GM18526 (cell line): ENCODE data around the gene ARHGAP18.

Source experiments
- POLR2A ChIP-seq: IDR thresholded peaks from 3 replicates; pipeline ENCODE4 v1.6.1; 2011; ENCODE audit not compliant: insufficient read length; ENCODE audit errors: extremely low read depth

Gene ARHGAP18

DNA sequence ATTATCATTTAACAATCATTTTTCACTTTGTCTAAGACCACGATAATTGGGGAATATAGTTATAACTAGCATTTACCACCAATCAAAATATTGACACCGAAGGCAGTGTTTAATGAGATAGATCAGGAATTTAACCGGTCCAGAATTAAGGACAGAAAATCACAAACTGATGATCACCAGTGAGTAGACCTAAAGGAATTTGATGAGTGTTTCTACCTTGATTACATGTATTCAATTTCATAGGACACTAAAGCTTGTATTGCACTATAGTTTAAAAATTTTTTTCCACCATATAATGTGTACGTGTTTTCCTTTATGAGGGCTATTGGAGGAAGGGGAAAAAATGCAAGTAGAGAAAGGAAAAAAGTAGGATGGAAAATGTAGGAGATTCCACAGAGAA is 22.6 kb upstream of the ARHGAP18 start:
- TF ChIP-seq POLR2A = no peak

DNA sequence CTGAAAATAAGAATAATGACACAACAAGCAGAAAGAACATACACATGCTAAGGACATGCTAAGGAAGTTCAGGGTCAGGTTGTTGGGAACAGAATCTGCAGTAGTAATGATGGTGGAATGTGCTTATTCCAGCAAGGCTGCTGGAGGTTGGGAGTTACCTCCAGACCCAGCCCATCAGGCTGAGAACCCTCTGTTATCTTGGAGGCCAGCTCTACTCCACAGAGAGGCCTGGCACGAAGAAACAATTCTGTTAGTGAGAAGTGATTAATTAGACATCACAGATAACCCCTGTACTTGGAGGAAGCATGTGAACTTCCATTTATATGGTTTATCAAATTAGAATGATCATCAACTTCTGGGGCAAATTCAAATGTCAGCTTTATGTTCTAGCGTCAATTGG is 22.1 kb upstream of the ARHGAP18 start:
- no peak for TF ChIP-seq POLR2A

DNA sequence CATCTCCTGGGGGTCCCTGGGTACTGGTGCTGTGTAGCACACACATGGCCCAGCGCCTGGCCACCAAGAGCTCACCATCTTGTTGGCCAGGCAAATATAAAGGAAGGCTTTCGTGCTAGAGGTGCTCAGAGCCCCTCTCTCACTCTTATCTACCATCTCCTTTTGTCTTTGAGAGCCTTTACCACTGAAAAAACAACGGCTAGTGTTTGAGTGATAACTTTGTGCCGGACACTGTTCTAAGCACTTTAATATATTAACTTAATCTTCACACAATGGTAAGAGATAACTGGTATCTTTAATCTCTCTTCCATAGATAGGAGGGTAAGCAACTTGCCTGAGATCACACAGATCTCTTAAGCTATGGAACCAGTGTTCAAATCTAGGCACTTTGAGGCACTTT is 21.5 kb upstream of the ARHGAP18 start:
- no peak for TF ChIP-seq POLR2A

DNA sequence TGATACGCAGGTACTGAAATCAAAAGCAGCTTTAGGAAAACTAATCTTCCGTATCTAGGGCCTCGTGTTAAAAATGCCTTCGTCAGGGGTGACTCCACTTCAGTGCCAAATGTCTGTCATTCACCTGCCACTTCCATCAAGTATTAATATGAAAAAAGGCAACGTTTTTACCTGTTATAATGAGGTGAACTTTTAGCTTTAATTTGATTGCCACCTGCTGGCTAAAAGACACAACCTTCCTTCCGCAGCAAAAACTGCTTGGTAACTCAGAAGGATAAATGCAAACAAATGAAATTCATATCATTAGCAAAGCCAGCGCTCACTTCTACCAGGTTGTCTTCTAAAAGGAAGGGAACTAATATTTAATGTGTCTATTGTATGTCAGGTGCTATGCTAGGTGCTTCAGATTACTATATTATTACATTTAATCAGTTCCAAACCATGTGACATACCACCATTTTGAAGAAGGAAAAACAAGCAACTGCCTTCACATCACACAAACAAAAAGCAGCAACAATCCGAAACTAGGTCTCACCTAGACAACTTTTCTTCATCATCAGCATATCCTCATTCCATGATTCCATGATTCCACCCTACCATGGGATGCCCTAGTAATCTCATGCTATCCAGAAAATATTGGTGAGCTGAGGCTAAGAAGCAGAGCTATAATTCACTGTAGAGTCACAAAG is 20.6 kb upstream of the ARHGAP18 start:
- TF ChIP-seq POLR2A = no peak

DNA sequence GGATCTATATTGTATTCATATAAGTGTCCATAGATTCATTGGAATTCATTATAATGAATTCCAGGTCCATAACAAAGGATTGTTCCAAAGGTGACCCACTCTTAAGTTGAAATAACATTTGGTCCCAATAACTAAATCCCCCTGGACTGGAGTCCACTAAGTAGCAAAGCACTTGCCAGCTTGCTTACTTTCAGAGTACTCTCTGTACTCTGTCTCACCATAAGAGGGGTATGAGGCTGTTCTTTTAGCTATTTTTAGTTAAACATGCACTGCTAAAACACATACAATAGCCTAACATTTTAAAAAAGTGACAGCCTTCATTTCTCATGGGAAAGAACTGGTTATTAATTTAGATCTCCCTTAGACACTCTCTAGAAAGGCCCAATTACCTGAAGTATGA is 16.7 kb upstream of the ARHGAP18 start:
- no peak for TF ChIP-seq POLR2A

DNA sequence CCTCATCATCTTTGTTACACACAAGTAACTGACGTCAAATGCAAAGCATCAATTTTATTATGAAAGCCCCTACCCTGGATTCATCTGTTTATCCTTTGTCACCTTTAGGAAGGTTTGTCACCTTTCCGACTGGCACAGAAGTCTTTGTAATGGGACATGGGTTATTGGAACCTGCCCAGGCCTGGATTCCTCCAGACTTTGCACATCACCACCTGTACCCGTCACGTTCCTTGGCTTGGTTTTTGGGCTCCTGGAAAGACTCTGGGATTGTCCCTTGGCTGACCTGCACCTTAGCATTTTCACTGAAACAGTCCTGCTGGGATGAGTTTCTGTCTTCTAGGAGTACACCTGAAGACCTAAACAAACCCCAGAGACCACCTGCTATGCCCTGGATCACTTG is 15.4 kb upstream of the ARHGAP18 start:
- no peak for TF ChIP-seq POLR2A

DNA sequence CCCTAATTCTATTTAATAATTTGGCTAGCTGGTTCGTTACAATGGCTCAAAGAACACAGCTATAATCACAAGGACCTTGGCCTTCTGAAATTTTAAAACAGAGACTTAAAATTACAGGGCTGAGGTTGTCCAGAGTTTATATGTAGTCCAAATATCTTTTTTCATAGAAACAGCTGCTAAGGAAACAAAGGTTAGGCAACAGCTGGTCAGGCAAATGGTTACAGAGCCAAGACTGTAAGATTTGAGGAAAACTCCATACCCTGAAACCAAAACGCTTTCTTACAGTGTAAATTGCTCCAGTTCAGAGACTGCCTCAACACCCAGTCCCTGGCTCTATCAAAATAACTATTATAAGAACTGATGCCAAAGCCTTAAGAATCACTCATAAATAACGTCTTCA is 9.7 kb upstream of the ARHGAP18 start:
- TF ChIP-seq POLR2A = no peak

DNA sequence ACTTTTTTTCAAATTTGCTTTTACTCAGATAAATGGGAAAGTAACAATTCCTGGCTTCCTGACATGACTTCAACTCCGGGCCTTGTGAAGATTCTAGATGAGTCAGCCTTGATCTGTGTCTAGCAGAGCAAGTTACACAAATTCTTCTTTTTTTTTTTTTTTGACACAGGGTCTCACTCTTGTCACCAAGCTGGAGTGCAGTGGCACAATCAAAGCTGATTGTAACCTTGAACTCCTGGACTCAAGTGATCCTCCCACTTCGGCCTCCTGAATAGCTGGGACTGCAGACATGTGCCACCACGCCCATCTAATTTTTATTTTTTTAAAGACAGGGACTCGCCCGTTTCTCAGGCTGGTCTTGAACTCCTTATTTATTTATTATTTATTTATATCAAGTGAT is 7.3 kb upstream of the ARHGAP18 start:
- TF ChIP-seq POLR2A = no peak

DNA sequence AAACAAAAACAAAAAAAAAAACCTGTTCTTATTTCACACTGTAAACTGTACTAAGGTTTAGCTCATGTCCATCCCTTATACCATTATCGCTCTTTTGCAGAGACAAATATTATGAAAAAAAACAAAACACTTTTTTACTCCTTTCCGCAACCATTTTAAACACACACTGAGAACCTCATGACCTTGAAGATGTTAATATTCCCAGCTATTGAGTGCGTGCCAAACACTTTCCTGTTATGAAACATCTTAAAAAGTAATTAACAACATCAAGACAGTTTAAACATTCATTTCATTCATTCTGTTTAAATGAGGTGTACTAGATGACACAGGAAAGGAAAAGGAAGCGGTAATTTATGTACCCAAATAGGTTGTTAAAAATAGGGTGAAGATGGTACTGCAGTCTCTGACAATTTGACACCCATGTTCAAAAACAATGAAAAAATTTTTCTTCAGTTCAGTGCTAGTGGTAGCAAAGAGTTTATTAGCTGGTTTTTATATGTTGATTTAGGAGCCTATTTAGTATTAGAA is 3.9 kb upstream of the ARHGAP18 start:
- TF ChIP-seq POLR2A = no peak

DNA sequence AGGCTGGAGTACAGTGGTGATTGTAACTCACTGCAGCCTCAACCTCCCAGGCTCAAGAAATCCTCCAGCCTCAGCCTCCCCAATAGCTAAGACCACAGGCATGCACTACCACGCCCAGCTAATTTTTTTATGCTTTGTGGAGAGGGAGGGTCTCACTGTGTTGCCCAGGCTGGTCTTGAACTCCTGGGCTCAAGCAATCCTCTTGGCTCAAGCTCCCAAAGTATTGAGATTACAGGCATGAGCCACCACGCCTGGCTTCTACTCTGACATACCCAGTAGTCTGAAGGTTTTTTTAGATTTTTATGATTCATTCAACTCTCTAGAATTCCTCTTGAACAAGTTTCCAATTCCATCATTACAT is 1.3 kb upstream of the ARHGAP18 start:
- TF ChIP-seq POLR2A = no peak

DNA sequence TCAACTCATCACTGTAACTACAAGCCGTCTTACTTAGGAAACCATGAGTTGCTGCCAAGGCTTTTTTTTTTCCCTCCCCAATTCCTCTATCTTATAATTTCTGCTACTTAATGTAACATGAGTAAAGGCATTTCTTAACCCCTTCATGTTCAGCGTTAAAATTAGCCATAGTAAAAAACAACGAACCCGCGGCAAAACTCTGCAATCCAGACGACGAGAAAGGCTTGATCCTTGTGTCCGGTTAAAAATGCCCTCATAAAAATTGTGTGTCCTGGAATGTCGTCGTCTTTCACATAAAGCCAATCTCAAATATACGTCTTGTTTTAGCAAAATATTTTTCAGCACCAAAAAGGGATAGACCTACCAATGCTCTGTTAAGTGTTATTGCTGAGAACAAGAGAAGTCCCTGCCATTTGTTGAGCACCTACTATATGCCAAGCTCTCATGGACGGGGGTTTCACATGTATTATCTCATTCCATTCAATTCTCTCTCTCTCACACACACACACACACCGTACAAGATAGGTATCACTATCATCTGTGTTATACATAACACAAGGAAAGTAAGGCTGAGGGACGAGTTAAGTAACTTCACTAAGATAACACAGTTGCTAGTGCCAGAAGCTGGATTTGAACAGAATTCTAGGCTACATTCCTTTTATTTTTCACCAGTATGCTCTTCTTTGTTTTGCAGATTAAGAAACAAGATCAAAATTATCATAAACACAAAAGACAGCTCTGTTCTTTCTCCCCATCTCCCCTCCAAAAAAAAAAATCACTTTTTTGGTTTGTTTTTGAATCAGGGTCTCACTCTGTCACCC is 683 bp upstream of the ARHGAP18 start:
- no peak for TF ChIP-seq POLR2A

DNA sequence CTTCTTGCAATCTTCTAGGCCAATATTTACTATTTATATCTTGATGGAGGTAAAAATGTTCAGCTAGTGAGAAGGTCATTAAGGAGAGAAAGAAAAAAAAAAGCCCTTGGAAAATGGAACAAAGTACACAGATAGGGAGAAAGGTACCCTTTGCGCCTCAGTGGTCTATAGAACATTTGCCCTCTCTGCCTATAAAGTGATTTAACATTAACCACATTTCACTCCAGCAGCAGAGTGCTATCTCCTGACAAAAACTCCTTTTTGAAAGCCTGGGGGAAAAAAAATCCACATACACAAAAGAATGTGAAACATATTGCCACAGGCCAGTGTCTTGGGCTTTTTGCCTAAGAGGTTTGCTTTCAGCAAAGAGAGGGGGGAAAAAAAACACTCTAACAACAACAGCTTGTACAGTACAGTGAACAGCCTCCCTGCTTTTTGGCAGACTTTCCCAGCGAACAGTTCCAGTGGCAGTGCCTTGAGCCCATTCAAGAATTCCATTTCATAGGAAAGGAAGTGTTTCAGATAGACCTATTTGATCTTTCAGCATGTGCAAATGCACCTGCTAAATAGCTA is 695 bp downstream of the ARHGAP18 start:
- TF ChIP-seq POLR2A = no peak

DNA sequence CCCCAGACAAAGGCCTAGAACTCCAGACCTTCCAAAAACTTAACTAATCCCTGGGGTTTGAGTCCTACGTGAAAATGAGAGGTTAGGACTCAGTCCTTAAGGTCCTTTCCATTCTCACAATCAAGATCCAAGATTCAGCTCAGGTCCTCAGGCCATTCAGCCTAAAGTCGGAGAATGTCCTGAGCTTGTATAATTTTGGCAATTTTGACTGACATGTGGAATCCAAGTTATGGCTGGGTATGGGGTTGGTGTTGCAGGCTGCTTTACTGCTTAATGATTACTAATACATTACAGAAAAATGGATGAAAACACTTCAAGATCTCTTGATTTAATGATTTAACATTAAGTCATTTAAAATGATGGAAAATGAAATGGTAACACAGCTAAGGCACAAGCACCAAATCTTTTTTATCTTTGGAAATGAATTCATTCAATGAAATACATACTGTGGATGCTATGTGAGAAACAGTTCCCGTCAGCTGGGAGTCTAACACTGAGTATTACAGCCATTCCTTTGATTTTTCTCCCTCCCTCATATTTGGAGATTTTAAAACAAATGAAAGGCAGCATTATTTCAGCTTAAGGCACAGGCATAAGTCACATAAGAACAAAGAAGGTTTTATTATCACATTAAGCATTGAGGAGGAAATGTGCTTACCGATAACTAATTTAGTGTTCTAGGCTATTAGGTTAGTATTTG is 1.3 kb downstream of the ARHGAP18 start:
- no peak for TF ChIP-seq POLR2A

DNA sequence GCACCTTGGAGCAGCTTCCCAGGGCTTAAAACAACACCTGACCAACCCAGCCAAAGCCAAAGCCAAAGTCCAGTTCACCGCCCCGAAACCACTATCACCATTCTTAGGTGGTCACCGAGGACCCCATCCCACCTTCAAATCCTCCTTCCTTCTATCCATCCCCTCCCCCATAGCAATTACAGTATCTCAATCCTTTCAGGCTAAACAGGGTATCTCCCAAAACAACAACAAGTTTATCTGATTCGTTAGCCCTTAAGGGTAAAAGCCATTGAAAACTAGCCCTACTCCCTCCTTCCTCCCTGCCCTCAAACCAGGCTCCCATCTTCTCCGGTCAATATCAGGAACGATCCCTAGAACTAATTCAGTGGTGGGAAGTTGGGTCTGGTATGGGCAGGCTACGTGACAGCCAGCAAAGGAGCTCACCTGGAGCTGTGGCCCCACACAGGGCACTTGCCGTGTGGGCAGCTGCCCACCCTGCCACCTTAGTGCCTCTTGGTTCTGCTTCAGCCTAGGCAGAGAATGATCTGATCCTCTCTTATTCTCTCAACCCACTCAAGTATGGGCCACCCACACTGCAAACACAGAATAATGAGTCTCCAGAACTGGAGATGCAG is 2.0 kb downstream of the ARHGAP18 start:
- TF ChIP-seq POLR2A = no peak

DNA sequence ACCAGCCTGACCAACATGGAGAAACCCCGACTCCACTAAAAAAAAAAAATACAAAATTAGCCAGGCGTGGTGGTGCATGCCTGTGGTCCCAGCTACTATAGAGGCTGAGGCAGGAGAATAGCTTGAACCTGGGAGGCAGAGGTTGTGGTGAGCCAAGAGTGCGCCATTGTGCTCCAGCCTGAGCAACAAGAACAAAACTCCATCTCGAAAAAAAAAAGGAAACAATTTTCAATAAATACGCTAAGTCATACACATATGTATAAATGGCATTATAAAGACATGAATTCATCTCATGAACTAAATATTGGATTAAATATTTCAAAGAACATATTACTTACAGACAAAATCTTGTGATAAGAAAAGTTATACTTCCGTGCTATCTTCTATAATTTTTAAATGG is 2.9 kb downstream of the ARHGAP18 start:
- TF ChIP-seq POLR2A = no peak
